ENCODE measurements around the gene TMEM259. TPM values are rescaled to one million over a fixed set of nuclear protein-coding genes. Genes with fewer than 3 reads are reported as not detected.

TMEM259 gene
- 79.7 TPM for polyA plus RNA-seq (2013)

DNA sequence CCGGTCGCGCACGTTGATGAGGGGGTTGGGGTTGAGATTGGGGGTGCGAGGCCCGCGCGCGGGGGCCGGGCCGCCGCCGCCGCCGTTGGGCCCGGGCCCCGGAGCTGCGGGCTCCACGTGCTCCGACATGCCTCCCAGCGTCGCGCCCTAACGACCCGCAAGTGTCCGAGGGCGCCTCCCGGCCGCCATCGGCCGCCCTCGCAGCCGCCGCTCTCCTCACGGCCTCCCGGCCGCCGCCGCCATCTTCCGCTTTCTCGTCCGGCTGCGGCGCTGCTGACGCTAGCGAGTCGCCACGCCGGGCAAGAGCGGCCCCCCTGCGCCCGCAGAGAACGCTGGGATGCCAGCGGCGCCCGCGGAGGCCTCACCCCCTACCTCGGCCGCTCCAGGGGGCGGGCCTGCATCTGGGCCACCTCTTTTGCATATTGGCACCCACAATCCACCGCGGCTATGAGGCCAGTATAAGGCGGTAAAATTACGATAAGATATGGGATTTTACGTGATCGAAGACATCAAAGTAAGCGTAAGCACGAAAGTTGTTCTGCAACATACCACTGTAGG is at the start of gene TMEM259:
Gene TMEM259 (minus strand): TSS at position 256 of the 558 bp plus-strand sequence. CDS start 127 bp downstream, at position 129.
- H3K36me3 ChIP-seq (ENCODE audit: control insufficient read depth in 4 of 4, insufficient read depth in 4 of 4, low read length in 3 of 4), result peaks cover 0 to 30% (median 5%) of the 10 kb centered on the region in 4 experiments

DNA sequence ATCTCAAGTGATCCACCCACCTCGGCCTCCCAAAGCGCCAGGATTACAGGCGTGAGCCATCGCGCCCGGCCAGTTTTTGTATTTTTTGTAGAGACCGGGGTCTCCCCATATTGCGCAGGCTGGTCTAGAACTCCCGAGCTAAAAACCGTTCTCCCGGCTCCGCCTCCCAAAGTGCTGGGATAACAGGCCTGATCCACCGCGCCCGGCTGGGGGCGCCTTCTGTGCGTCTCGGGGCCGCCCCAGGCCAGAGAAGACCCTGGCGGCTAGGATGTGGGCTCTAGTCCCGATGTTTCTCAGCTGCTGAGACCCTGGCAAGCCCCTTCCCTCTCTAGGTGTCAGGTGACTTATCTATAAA is 49.6 kb upstream of the TMEM259 start:
- H3K36me3 ChIP-seq (ENCODE audit: control insufficient read depth in 4 of 4, insufficient read depth in 4 of 4, low read length in 3 of 4), result peaks cover 2 to 42% (median 25%) of the 10 kb centered on the region in 4 experiments
- H3K9me3 ChIP-seq (ENCODE audit: control extremely low read depth in 1 of 5, control insufficient read depth in 4 of 5, insufficient read depth in 2 of 5, low read depth in 1 of 5, low read length in 4 of 5), result no peaks in the 10 kb centered on the region
- no peak overlapping the region for H3K4me3 ChIP-seq (ENCODE audit: control insufficient read depth in 1 of 7, extremely low read depth in 1 of 7, insufficient read depth in 4 of 7, low read depth in 2 of 7, low read length in 6 of 7)
- ChIA-PET CTCF (interaction anchor here (1.1 to 1.3 kb wide), 2 partner anchors 14 to 35 kb away, joined by 3 read pairs; no protein-coding TSS in a partner anchor), POLR2A (no interaction called here)
- no peaks in the 10 kb centered on the region for H3K27me3 ChIP-seq (replicated peaks in 2 of 5; ENCODE audit: control insufficient read depth in 4 of 5, insufficient read depth in 5 of 5, low read length in 4 of 5)
- H3K27ac ChIP-seq (ENCODE audit: insufficient read depth in 1 of 2, low read depth in 1 of 2, low read length in 2 of 2, poor library complexity in 1 of 2, severe bottlenecking in 2 of 2), result no peak overlapping the region
- 97% methylated on average over 18 of the region's 21 CpGs for whole genome bisulfite sequencing (ENCODE audit: insufficient coverage)
- H3K4me1 ChIP-seq (ENCODE audit: control extremely low read depth in 1 of 4, control insufficient read depth in 4 of 4, insufficient read depth in 4 of 4, low read length in 3 of 4), result peaks cover under 1 to 65% (median 62%) of the 10 kb centered on the region in 4 experiments
- no peak for DNase-seq

More for the DNA sequence above, at the start of gene TMEM259:
- Histone ChIP-seq H3K27me3 (replicated peaks in 2 of 5; ENCODE audit: control insufficient read depth in 4 of 5, insufficient read depth in 5 of 5, low read length in 4 of 5) (no peaks in the 10 kb centered on the region), H3K4me3 (ENCODE audit: control insufficient read depth in 1 of 7, extremely low read depth in 1 of 7, insufficient read depth in 4 of 7, low read depth in 2 of 7, low read length in 6 of 7) (peak within 1 kb of the TSS; percentile 66 to 97 (median 91)), H3K9me3 (ENCODE audit: control extremely low read depth in 1 of 5, control insufficient read depth in 4 of 5, insufficient read depth in 2 of 5, low read depth in 1 of 5, low read length in 4 of 5) (no peaks in the 10 kb centered on the region), H3K4me1 (ENCODE audit: control extremely low read depth in 1 of 4, control insufficient read depth in 4 of 4, insufficient read depth in 4 of 4, low read length in 3 of 4) (peaks cover 0 to 47% (median 44%) of the 10 kb centered on the region in 4 experiments), H3K27ac (ENCODE audit: insufficient read depth in 1 of 2, low read depth in 1 of 2, low read length in 2 of 2, poor library complexity in 1 of 2, severe bottlenecking in 2 of 2) (peak within 1 kb of the TSS; percentile 99)
- peak; percentile 97 to 99 (median 98) for DNase-seq
- POLR2A ChIA-PET, result interaction anchor here (0.6 to 1.5 kb wide), 5 partner anchors 18 to 186 kb away, joined by 3 to 5 read pairs (median 3); partner anchors contain the start of genes ARHGAP45 and WDR18
- CTCF ChIA-PET, result interaction anchor here (0.9 to 1.8 kb wide), 4 partner anchors 8 to 69 kb away, joined by 3 to 9 read pairs (median 5); partner anchors contain the start of gene GRIN3B
- WGBS (ENCODE audit: insufficient coverage), result 0% methylated on average over 50 of the region's 68 CpGs

DNA sequence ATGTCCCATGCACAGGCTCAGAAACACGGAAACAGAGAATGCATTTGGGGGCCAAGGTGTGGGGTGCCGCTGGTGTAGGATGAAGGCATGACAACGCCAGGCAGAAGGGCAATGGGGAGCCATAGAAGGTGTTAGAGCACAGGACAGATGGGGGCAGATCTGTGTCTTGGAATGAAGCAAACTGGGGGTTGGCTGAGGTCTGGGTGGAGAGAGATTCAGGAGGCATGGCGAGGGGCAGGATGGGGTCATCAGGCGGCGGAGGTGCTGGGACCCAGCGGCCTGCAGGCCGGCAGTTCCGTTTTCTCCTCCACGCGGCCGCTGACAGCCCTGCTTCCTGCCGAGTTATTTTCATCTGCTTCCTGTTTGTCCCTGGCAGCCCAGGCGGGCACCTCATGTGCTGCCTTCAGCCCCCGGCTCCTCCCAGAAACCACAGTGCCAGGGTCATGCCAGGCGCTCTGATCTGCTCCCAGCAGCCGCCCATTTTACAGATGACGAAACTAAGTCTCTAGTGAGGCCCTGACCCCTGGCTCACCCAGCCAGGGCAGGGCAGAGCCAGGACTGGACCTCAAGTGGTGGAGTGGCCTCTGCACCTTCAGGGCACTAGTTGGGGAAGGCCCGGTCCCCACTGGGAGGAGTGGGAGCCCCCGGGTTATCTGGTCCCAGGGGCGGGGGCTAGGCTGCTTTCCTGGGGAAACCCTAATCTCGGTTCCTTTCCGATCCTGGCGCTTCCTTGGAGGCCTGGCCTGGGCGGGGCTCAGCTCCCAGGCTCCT is 48.3 kb upstream of the TMEM259 start:
- 17% methylated on average over 25 of the region's 25 CpGs for WGBS (ENCODE audit: insufficient coverage)
- Histone ChIP-seq H3K9me3 (ENCODE audit: control extremely low read depth in 1 of 5, control insufficient read depth in 4 of 5, insufficient read depth in 2 of 5, low read depth in 1 of 5, low read length in 4 of 5) (no peaks in the 10 kb centered on the region), H3K27me3 (replicated peaks in 2 of 5; ENCODE audit: control insufficient read depth in 4 of 5, insufficient read depth in 5 of 5, low read length in 4 of 5) (no peaks in the 10 kb centered on the region), H3K4me1 (ENCODE audit: control extremely low read depth in 1 of 4, control insufficient read depth in 4 of 4, insufficient read depth in 4 of 4, low read length in 3 of 4) (peaks cover 0 to 64% (median 60%) of the 10 kb centered on the region in 4 experiments), H3K27ac (ENCODE audit: insufficient read depth in 1 of 2, low read depth in 1 of 2, low read length in 2 of 2, poor library complexity in 1 of 2, severe bottlenecking in 2 of 2) (peak overlapping the region in 1 of 2 experiments; percentile 1), H3K36me3 (ENCODE audit: control insufficient read depth in 4 of 4, insufficient read depth in 4 of 4, low read length in 3 of 4) (peaks cover 2 to 38% (median 22%) of the 10 kb centered on the region in 4 experiments), H3K4me3 (ENCODE audit: control insufficient read depth in 1 of 7, extremely low read depth in 1 of 7, insufficient read depth in 4 of 7, low read depth in 2 of 7, low read length in 6 of 7) (peak overlapping the region in 5 of 7 experiments; percentile 68 to 91 (median 86))
- POLR2A ChIA-PET, result no interaction called here
- peak; percentile 81 to 97 (median 95) for DNase-seq
- CTCF ChIA-PET, result interaction anchor here (1.3 to 4.9 kb wide), 2 partner anchors 19 to 36 kb away, joined by 3 to 34 read pairs; no protein-coding TSS in a partner anchor

DNA sequence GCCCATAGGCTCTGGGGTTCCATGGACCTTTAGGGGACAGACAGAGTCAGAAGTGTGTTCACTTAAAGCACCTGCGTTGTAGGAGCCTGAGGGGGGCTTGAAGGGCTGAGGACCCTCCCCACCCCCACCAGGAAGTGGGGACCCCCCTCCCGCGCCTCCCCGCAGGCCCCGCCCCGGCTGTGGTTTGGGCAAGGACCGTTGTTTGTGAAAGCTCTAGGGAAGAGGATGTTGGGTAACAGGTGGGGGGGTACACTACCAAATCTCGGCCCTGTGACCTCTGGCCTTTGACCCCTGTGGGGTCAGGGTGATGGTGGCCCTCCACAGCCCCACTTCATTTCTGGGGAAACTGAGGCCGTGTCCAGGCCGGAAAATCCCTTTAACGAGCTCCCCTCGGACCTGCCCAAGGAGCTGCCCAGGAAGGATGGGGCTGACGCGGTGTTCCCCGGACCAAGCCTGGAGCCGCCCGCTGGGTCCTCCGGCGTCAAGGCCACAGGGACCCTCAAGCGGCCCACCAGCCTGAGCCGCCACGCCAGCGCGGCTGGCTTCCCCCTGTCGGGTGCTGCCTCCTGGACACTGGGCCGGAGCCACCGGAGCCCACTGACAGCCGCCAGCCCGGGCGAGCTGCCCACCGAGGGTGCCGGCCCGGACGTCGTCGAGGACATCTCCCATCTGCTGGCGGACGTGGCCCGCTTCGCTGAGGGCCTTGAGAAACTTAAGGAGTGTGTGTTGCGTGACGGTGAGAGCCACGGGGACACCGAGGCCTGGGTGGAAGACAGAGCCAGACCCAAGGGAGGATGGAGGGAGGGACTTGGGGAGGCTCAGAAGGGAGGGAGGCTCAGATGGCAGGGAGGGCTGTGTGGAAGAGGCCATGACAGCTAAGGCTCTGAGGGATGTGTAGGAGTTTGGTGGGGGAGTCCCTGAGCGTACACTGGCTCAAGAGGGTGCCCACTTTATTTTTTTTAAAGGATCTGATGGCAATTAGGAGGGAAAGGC is 47.4 kb upstream of the TMEM259 start:
- Histone ChIP-seq H3K36me3 (ENCODE audit: control insufficient read depth in 4 of 4, insufficient read depth in 4 of 4, low read length in 3 of 4) (peaks cover 2 to 29% (median 17%) of the 10 kb centered on the region in 4 experiments), H3K9me3 (ENCODE audit: control extremely low read depth in 1 of 5, control insufficient read depth in 4 of 5, insufficient read depth in 2 of 5, low read depth in 1 of 5, low read length in 4 of 5) (no peaks in the 10 kb centered on the region), H3K4me3 (ENCODE audit: control insufficient read depth in 1 of 7, extremely low read depth in 1 of 7, insufficient read depth in 4 of 7, low read depth in 2 of 7, low read length in 6 of 7) (peak overlapping the region; percentile 58 to 91 (median 78)), H3K27me3 (replicated peaks in 2 of 5; ENCODE audit: control insufficient read depth in 4 of 5, insufficient read depth in 5 of 5, low read length in 4 of 5) (no peaks in the 10 kb centered on the region), H3K4me1 (ENCODE audit: control extremely low read depth in 1 of 4, control insufficient read depth in 4 of 4, insufficient read depth in 4 of 4, low read length in 3 of 4) (peaks cover 0 to 56% (median 51%) of the 10 kb centered on the region in 4 experiments), H3K27ac (ENCODE audit: insufficient read depth in 1 of 2, low read depth in 1 of 2, low read length in 2 of 2, poor library complexity in 1 of 2, severe bottlenecking in 2 of 2) (peak overlapping the region in 1 of 2 experiments; percentile 75)
- ChIA-PET CTCF (interaction anchor here (1.0 to 4.9 kb wide), 7 partner anchors 9 to 41 kb away, joined by 3 to 34 read pairs (median 4); no protein-coding TSS in a partner anchor), POLR2A (interaction anchor here (0.8 to 1.8 kb wide), 3 partner anchors 8 to 41 kb away, joined by 4 to 9 read pairs (median 7); no protein-coding TSS in a partner anchor)
- 19% methylated on average over 38 of the region's 45 CpGs for WGBS (ENCODE audit: insufficient coverage)
- peak in 2 of 3 donors; percentile 68 to 74 for DNase-seq

DNA sequence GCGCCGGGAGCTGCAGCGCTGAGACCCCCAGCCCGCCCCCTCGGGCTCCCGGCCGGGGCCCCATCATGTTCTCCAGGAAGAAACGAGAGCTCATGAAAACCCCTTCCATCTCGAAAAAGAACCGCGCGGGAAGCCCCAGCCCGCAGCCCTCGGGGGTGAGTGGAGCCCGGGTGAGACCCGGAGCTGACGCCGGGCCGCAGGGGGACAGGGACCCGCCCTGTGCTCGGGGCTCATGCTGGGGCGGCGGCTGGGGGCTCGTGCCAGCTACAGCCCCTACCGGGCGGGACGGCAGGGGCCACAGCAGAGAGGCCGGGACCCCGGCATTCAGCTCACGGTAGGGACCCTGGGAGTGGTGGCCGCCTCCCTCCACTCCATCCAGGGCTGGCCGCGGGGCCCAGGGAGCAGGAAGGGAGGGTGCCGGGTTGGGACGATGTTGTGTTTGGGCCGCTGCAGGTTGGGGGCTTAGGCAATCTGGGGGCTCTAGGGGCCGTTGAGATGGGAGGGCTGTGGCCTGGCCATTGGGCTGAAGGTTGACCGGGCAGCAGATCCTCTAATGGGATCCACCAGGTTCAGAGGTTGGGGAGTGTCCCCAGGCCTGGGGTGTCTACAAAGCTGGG is 46.5 kb upstream of the TMEM259 start:
- Histone ChIP-seq H3K36me3 (ENCODE audit: control insufficient read depth in 4 of 4, insufficient read depth in 4 of 4, low read length in 3 of 4) (peaks cover 0 to 20% (median 12%) of the 10 kb centered on the region in 4 experiments), H3K27me3 (replicated peaks in 2 of 5; ENCODE audit: control insufficient read depth in 4 of 5, insufficient read depth in 5 of 5, low read length in 4 of 5) (no peaks in the 10 kb centered on the region), H3K27ac (ENCODE audit: insufficient read depth in 1 of 2, low read depth in 1 of 2, low read length in 2 of 2, poor library complexity in 1 of 2, severe bottlenecking in 2 of 2) (peak overlapping the region in 1 of 2 experiments; percentile 75), H3K9me3 (ENCODE audit: control extremely low read depth in 1 of 5, control insufficient read depth in 4 of 5, insufficient read depth in 2 of 5, low read depth in 1 of 5, low read length in 4 of 5) (no peaks in the 10 kb centered on the region), H3K4me3 (ENCODE audit: control insufficient read depth in 1 of 7, extremely low read depth in 1 of 7, insufficient read depth in 4 of 7, low read depth in 2 of 7, low read length in 6 of 7) (peak overlapping the region; percentile 58 to 91 (median 78)), H3K4me1 (ENCODE audit: control extremely low read depth in 1 of 4, control insufficient read depth in 4 of 4, insufficient read depth in 4 of 4, low read length in 3 of 4) (peaks cover 0 to 56% (median 50%) of the 10 kb centered on the region in 4 experiments)
- POLR2A ChIA-PET, result interaction anchor here (0.8 to 1.8 kb wide), 7 partner anchors 9 to 46 kb away, joined by 3 to 9 read pairs (median 4); partner anchors contain the start of genes ABCA7 and RNU6-2
- WGBS (ENCODE audit: insufficient coverage), result 0% methylated on average over 32 of the region's 38 CpGs
- CTCF ChIA-PET, result interaction anchor here (0.6 to 4.9 kb wide), 10 partner anchors 10 to 364 kb away, joined by 3 to 34 read pairs (median 4); partner anchors contain the start of genes ABCA7 and CNN2
- DNase-seq, result peak in 2 of 3 donors; percentile 53 to 76

All from common myeloid progenitor, CD34-positive (primary cell).